ENCODE results near the gene MTMR3. TPM values are rescaled to one million over a fixed set of nuclear protein-coding genes. Genes with fewer than 3 reads are reported as not detected.

Gene MTMR3
- total RNA-seq, 4 donors from 2014 or later = 36.6 to 42.1 (median 37.1) TPM

- Histone ChIP-seq H3K9me3 (no peaks in the 10 kb centered on the region), H3K4me3 (no peak overlapping the region), H3K27me3 (peaks cover 8 to 18% (median 9%) of the 10 kb centered on the region in 3 donors), H3K27ac (no peak overlapping the region), H3K36me3 (no peaks in the 10 kb centered on the region), H3K4me1 (no peaks in the 10 kb centered on the region)
- in situ Hi-C loops (cut with MboI; ENCODE audit: low sequenced_read_pairs in 4 of 4) (no loop called here), intact Hi-C loops (cut with DNase I; ENCODE audit: low total_unique reads) (no loop called here)
- TF ChIP-seq POLR2A (IDR thresholded peaks at IDR 0.05) = no peak
- TF ChIP-seq, protein P1, sequence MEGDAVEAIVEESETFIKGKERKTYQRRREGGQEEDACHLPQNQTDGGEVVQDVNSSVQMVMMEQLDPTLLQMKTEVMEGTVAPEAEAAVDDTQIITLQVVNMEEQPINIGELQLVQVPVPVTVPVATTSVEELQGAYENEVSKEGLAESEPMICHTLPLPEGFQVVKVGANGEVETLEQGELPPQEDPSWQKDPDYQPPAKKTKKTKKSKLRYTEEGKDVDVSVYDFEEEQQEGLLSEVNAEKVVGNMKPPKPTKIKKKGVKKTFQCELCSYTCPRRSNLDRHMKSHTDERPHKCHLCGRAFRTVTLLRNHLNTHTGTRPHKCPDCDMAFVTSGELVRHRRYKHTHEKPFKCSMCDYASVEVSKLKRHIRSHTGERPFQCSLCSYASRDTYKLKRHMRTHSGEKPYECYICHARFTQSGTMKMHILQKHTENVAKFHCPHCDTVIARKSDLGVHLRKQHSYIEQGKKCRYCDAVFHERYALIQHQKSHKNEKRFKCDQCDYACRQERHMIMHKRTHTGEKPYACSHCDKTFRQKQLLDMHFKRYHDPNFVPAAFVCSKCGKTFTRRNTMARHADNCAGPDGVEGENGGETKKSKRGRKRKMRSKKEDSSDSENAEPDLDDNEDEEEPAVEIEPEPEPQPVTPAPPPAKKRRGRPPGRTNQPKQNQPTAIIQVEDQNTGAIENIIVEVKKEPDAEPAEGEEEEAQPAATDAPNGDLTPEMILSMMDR (IDR thresholded peaks at IDR 0.05 in 4 of 5, conservative IDR thresholded peaks at IDR 0.05 in 1 of 5) = no peak
- DNase-seq (no peak), ATAC-seq (no peak)
Measured at GRCh38 chr22:30077279-30077880, 194.4 kb downstream of the MTMR3 start.

GRCh38 chr22:30078320-30079311, 195.6 kb downstream of the MTMR3 start:
- intact Hi-C loops (cut with DNase I; ENCODE audit: low total_unique reads) (no loop called here), in situ Hi-C loops (cut with MboI; ENCODE audit: low sequenced_read_pairs in 4 of 4) (no loop called here)
- H3K4me3 ChIP-seq = no peak overlapping the region
- no peak overlapping the region for H3K27ac ChIP-seq
- H3K36me3 ChIP-seq = no peaks in the 10 kb centered on the region
- no peaks in the 10 kb centered on the region for H3K9me3 ChIP-seq
- ATAC-seq (no peak), DNase-seq (no peak)
- no peaks in the 10 kb centered on the region for H3K4me1 ChIP-seq
- no peak for TF ChIP-seq POLR2A (IDR thresholded peaks at IDR 0.05)
- TF ChIP-seq, protein P1 (IDR thresholded peaks at IDR 0.05 in 4 of 5, conservative IDR thresholded peaks at IDR 0.05 in 1 of 5) = no peak
- H3K27me3 ChIP-seq = peaks cover 8 to 18% (median 9%) of the 10 kb centered on the region in 3 donors

DNA sequence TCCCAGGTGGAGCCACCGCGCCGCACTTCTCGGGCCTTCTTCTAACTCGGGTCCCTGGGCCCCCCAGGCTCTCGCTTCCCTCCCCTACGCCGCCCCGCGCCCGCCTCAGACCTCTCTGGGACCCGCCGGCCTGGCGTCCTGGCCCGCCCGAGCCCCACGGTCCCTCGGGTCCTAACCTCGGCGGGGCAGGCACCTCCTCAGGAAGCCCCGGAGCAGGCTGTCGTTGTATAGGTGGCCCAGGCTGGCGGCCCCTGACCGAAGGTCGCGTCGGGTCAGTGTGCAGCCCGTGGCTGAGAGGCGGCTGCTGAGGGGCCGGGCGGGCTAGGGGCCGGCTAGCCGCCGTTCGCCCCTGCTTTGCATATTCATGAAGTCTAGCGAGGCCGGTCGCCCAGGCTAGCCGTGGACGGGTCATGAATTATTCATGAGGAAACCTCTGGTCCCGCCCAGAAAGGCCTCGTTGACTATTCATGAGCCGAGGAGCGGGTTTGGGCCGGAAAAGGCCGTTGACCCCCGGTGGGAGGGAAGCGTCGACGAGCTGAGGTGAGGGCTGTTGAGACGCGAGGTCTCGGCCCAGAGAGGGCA, 197.1 kb downstream of the MTMR3 start, which contains the start of gene HORMAD2:
HORMAD2 (plus strand) TSS at position 513 of the 582 bp plus-strand sequence. CDS start 13,489 bp downstream, outside the sequence.
- H3K36me3 ChIP-seq = no peaks in the 10 kb centered on the region
- intact Hi-C loops (cut with DNase I; ENCODE audit: low total_unique reads) (no loop called here), in situ Hi-C loops (cut with MboI; ENCODE audit: low sequenced_read_pairs in 4 of 4) (loop anchor here in 1 of 4 donors (10.0 kb wide), 1 partner anchor 445 kb away; no protein-coding TSS in a partner anchor)
- ATAC-seq = no peak
- no peak for DNase-seq
- peaks cover 8 to 18% (median 9%) of the 10 kb centered on the region in 3 donors for H3K27me3 ChIP-seq
- H3K4me3 ChIP-seq = peak within 1 kb of the TSS in 2 of 4 donors; percentile 32 to 38
- no peaks in the 10 kb centered on the region for H3K9me3 ChIP-seq
- H3K27ac ChIP-seq = no peak within 1 kb of the TSS
- H3K4me1 ChIP-seq = no peaks in the 10 kb centered on the region
- no peak for TF ChIP-seq POLR2A (IDR thresholded peaks at IDR 0.05)
- TF ChIP-seq, protein P1 (IDR thresholded peaks at IDR 0.05 in 4 of 5, conservative IDR thresholded peaks at IDR 0.05 in 1 of 5) = no peak

Small RNA genes within 50 kb of the gene (microRNA-seq; reads per million reads assigned to microRNA genes)
- 0.85 to 2.4 reads per million in 2 donors for gene MIR6818 (ENCODE audit: borderline replicate concordance in 2 of 2)

Other genes with a start within 250 kb of the MTMR3 start
- not detected for gene CABP7, start 163.2 kb upstream of the MTMR3 start, total RNA-seq
- 10 to 100 TPM; 23.8 to 38.6 (median 33.8) TPM for gene ZMAT5, start 116.2 kb upstream of the MTMR3 start, total RNA-seq
- gene UQCR10, start 115.8 kb upstream of the MTMR3 start, total RNA-seq = 100 to 1,000 TPM; 119 to 261 (median 179) TPM
- 10 to 100 TPM; 26.4 to 45.2 (median 35.6) TPM for gene ASCC2, start 44.9 kb upstream of the MTMR3 start, total RNA-seq
- not detected for gene HORMAD2, start 197.3 kb downstream of the MTMR3 start, total RNA-seq

Measured in gastrocnemius medialis (tissue), 4 donors.